HepG2 (cell line): Measurements from ENCODE around the gene PHF23. TPM values are rescaled to one million over a fixed set of nuclear protein-coding genes. Genes with fewer than 3 reads are reported as not detected.

ENCODE experiments used
- ARID4A ChIP-seq: sonication (generic); formaldehyde crosslinking; IDR thresholded peaks from 2 replicates; pipeline ENCODE4 v1.5.0; 2020; ENCODE audit warnings: mild to moderate bottlenecking, missing genetic modification reagents, borderline replicate concordance
- ARNTL ChIP-seq: sonication (generic); formaldehyde crosslinking; IDR thresholded peaks from 2 replicates; pipeline ENCODE4 v1.4.0; 2020; ENCODE audit warnings: mild to moderate bottlenecking, missing genetic modification reagents
- CBX2 ChIP-seq, 2 experiments: fragments of 200-600 bp in 1 of 2; sonication (generic); formaldehyde crosslinking in 1 of 2; IDR thresholded peaks; 2 replicates each; pipeline versions ENCODE4 v1.7.0 to v1.8.1; 2018 to 2022; ENCODE audit warnings: low read depth in 2 of 2, low read length in 1 of 2, mild to moderate bottlenecking in 1 of 2, missing genetic modification reagents in 1 of 2
- CC2D1A ChIP-seq: sonication (generic); formaldehyde crosslinking; IDR thresholded peaks from 2 replicates; pipeline ENCODE4 v1.8.1; 2023; ENCODE audit warnings: mild to moderate bottlenecking, missing genetic modification reagents
- CEBPB ChIP-seq: IDR thresholded peaks from 2 replicates; pipeline ENCODE4 v1.6.1; 2011; ENCODE audit warnings: low read depth, low read length, improper control_type of control experiment, borderline replicate concordance
- FOXO4 ChIP-seq: sonication (generic); formaldehyde crosslinking; conservative IDR thresholded peaks from 2 replicates; pipeline ENCODE4 v1.8.1; 2023; ENCODE audit warnings: missing genetic modification reagents
- MAX ChIP-seq: IDR thresholded peaks from 2 replicates; pipeline ENCODE4 v1.6.1; 2012; ENCODE audit warnings: inconsistent platforms
- NFE2L1 ChIP-seq: sonication (generic); formaldehyde crosslinking; IDR thresholded peaks from 2 replicates; pipeline ENCODE4 v1.4.0; 2020; ENCODE audit warnings: missing genetic modification reagents, mild to moderate bottlenecking, borderline replicate concordance
- RBM22 ChIP-seq: fragments of 200-400 bp; formaldehyde crosslinking; optimal IDR thresholded peaks from 2 replicates; pipeline ENCODE3; 2017; ENCODE audit warnings: mild to moderate bottlenecking, low read length, moderate library complexity
- SOX6 ChIP-seq, 2 experiments: fragments of 450-650 bp in 1 of 2; sonication (generic) in 1 of 2; formaldehyde crosslinking in 1 of 2; IDR thresholded peaks; 2 replicates each; pipeline versions ENCODE4 v1.4.0 to v1.6.1; 2017 to 2020; ENCODE audit warnings: antibody characterized with exemption in 1 of 2, mild to moderate bottlenecking in 1 of 2, missing genetic modification reagents in 1 of 2
- THAP11 ChIP-seq: IDR thresholded peaks from 2 replicates; pipeline ENCODE4 v1.6.1; 2016; ENCODE audit warnings: missing biosample characterization, missing genetic modification reagents
- ZBTB4 ChIP-seq: sonication (generic); formaldehyde crosslinking; IDR thresholded peaks from 2 replicates; pipeline ENCODE4 v1.4.0; 2020; ENCODE audit warnings: missing genetic modification reagents, mild to moderate bottlenecking, borderline replicate concordance
- ZNF33B ChIP-seq: sonication (generic); formaldehyde crosslinking; IDR thresholded peaks from 2 replicates; pipeline ENCODE4 v1.5.1; 2020; ENCODE audit warnings: mild to moderate bottlenecking, missing genetic modification reagents
- ZNF34 ChIP-seq: sonication (generic); formaldehyde crosslinking; IDR thresholded peaks from 2 replicates; pipeline ENCODE4 v1.4.0; 2020; ENCODE audit warnings: mild to moderate bottlenecking, missing genetic modification reagents, borderline replicate concordance
- ZNF484 ChIP-seq: sonication (generic); formaldehyde crosslinking; IDR thresholded peaks from 2 replicates; pipeline ENCODE4 v1.5.1; 2020; ENCODE audit warnings: mild to moderate bottlenecking, low read depth, missing genetic modification reagents, borderline replicate concordance
- ZNF530 ChIP-seq: sonication (generic); formaldehyde crosslinking; IDR thresholded peaks from 2 replicates; pipeline ENCODE4 v1.5.0; 2020; ENCODE audit warnings: low read depth, mild to moderate bottlenecking, missing genetic modification reagents
- ZNF563 ChIP-seq: sonication (generic); formaldehyde crosslinking; IDR thresholded peaks from 2 replicates; pipeline ENCODE4 v1.8.0; 2022; ENCODE audit warnings: mild to moderate bottlenecking, moderate library complexity, missing genetic modification reagents
- ZNF781 ChIP-seq: sonication (generic); formaldehyde crosslinking; IDR thresholded peaks from 2 replicates; pipeline ENCODE4 v1.5.1; 2020; ENCODE audit warnings: borderline replicate concordance, mild to moderate bottlenecking, missing genetic modification reagents; ENCODE audit errors: not compliant biosample characterization
- ZSCAN20 ChIP-seq: sonication (generic); formaldehyde crosslinking; IDR thresholded peaks from 2 replicates; pipeline ENCODE4 v1.4.0; 2020; ENCODE audit warnings: missing genetic modification reagents, mild to moderate bottlenecking, borderline replicate concordance
- polyA plus RNA-seq, 8 experiments: library from polyadenylated mRNA; depleted of rRNA in 3 of 8; stranded (reverse) in 7 of 8; unstranded in 1 of 8; fragments of >200 nt; fragmentation: Illumina TruSeq in 4 of 8; extraction: Trizol in 4 of 8; gene quantifications; 2 replicates each; pipeline versions ENCODE4 v1.2.1 to v1.2.3, GENCODE V29; 2011 to 2016; ENCODE audit warnings: low read depth in 4 of 8, missing spikeins in 1 of 8, mixed read lengths in 1 of 8; ENCODE audit not compliant: insufficient read depth in 1 of 8
- total RNA-seq, 5 experiments: library from RNA; depleted of rRNA; stranded (reverse); fragments of >200 nt; fragmentation: Illumina TruSeq; extraction: Trizol; gene quantifications; 2 replicates each; pipeline ENCODE4 v1.2.3, GENCODE V29; 2016; ENCODE audit warnings: low read depth in 1 of 5

PHF23 gene
- total and polyA plus RNA-seq, 2 of the 13 experiments (the other 11 are each of a cell fraction or from before 2014, with no cell fraction given), result 27.6 to 33.2 TPM

GRCh38 chr17:7219812-7220592, 19.3 kb downstream of the PHF23 start, which contains the start of the genes ACADVL and DLG4 (continued):
- no peak for TF ChIP-seq CBX2 (IDR thresholded peaks at IDR 0.05; ENCODE audit: low read depth, low read length)
- TF ChIP-seq CBX2 (CRISPR knock-in tag; IDR thresholded peaks at IDR 0.05; ENCODE audit: low read depth), result no peak
- TF ChIP-seq ZNF484 (CRISPR knock-in tag), result no peak; the same call in 1 of the 2 replicates
- no peak for TF ChIP-seq ZNF34 (CRISPR knock-in tag)
- peak; percentile 21 for TF ChIP-seq RBM22
- TF ChIP-seq FOXO4 (CRISPR knock-in tag), result no peak
- no peak for TF ChIP-seq ZNF563 (CRISPR knock-in tag)
- no peak for TF ChIP-seq SOX6 (IDR thresholded peaks at IDR 0.05)
- TF ChIP-seq SOX6 (CRISPR knock-in tag; IDR thresholded peaks at IDR 0.05), result no peak
- no peak for TF ChIP-seq CC2D1A (CRISPR knock-in tag)
- TF ChIP-seq ZBTB4 (CRISPR knock-in tag), result no peak
- no peak for TF ChIP-seq CEBPB
- TF ChIP-seq ZSCAN20 (CRISPR knock-in tag), result no peak
- TF ChIP-seq ZNF33B, result peak; percentile 74
- peak; percentile 41; the same call in 1 of the 2 replicates for TF ChIP-seq MAX
- TF ChIP-seq ARNTL (CRISPR knock-in tag), result peak; percentile 59; the same call in 1 of the 2 replicates
- peak; percentile 87 for TF ChIP-seq ARID4A (CRISPR knock-in tag)
- TF ChIP-seq THAP11 (CRISPR knock-in tag), result peak; percentile 98
- no peak for TF ChIP-seq NFE2L1 (CRISPR knock-in tag)
- TF ChIP-seq ZNF530 (CRISPR knock-in tag), result no peak
- no peak for TF ChIP-seq ZNF781 (CRISPR knock-in tag)
